RPMI7951 (cell line): ENCODE results near the gene UBB. TPM values are rescaled to one million over a fixed set of nuclear protein-coding genes. Genes with fewer than 3 reads are reported as not detected.
A peak's percentile ranks its signal among the peaks of the same experiment; 100 is the strongest.
"Not testable (repeated sequence)": the region's sequence is repeated elsewhere in the genome, so short reads cannot be mapped to it uniquely, and the experiment has no call there.

Experiments used
- DNase-seq: peaks from one replicate; pipeline ENCODE4 v3.0.0-alpha.2; 2012; ENCODE audit warnings: low read depth
- total RNA-seq: library from RNA; depleted of rRNA; stranded (reverse); fragments of >200 nt; shearing (Covaris generic); gene quantifications from 2 replicates; pipeline ENCODE4 v1.2.3, GENCODE V29; 2014

The UBB gene
- total RNA-seq, 1 experiment from 2014 or later: 2,186 TPM

- DNase-seq: no peak
Observed at GRCh38 chr17:16374146-16374938, 6.5 kb upstream of the UBB start.

GRCh38 chr17:16377941-16378341, 3.0 kb upstream of the UBB start:
- peak; percentile 38 for DNase-seq

- DNase-seq: no peak
Observed at GRCh38 chr17:16378636-16379282, 2.1 kb upstream of the UBB start.

- DNase-seq: no peak
Observed at GRCh38 chr17:16379654-16380053, 1.2 kb upstream of the UBB start.

GRCh38 chr17:16381496-16381820, 567 bp downstream of the UBB start:
- no peak for DNase-seq

GRCh38 chr17:16383216-16383615, 2.3 kb downstream of the UBB start:
- DNase-seq: no peak

- DNase-seq: no peak
Observed at GRCh38 chr17:16383772-16384287, 2.9 kb downstream of the UBB start.

- no peak for DNase-seq
Observed at GRCh38 chr17:16384557-16384956, 3.7 kb downstream of the UBB start.

GRCh38 chr17:16386126-16386507, 5.2 kb downstream of the UBB start:
- DNase-seq: not testable (repeated sequence)

GRCh38 chr17:16391451-16391850, 10.6 kb downstream of the UBB start:
- no peak for DNase-seq

GRCh38 chr17:16392491-16392890, 11.6 kb downstream of the UBB start:
- DNase-seq: not testable (repeated sequence)

- DNase-seq: not testable (repeated sequence)
Observed at GRCh38 chr17:16395887-16396286, 15.0 kb downstream of the UBB start.

- DNase-seq: not testable (repeated sequence)
Observed at GRCh38 chr17:16396693-16397092, 15.8 kb downstream of the UBB start.

- DNase-seq: no peak
Observed at GRCh38 chr17:16398270-16399267, 17.7 kb downstream of the UBB start.

GRCh38 chr17:16403847-16404246, 23.0 kb downstream of the UBB start:
- not testable (repeated sequence) for DNase-seq

- DNase-seq: peak; percentile 52
Observed at GRCh38 chr17:16406742-16407674, 26.1 kb downstream of the UBB start.

GRCh38 chr17:16407911-16408588, 27.2 kb downstream of the UBB start:
- peak; percentile 73 for DNase-seq

- DNase-seq: peak; percentile 31
Observed at GRCh38 chr17:16415031-16415924, 34.4 kb downstream of the UBB start, which contains the start of gene TRPV2. Gene TRPV2, plus strand, starts transcription at chr17:16415571. Its CDS starts 2,098 bp downstream, at chr17:16417669.

- no peak for DNase-seq
Observed at GRCh38 chr17:16417399-16417798, 36.5 kb downstream of the UBB start.
